Measurements from ENCODE around the gene WASL.

Gene WASL

GRCh38 chr7:123633553-123633952 lies 115.2 kb downstream of the WASL start:
- DNase-seq (ENCODE audit: low read depth in 2 of 2) = no peak

DNA sequence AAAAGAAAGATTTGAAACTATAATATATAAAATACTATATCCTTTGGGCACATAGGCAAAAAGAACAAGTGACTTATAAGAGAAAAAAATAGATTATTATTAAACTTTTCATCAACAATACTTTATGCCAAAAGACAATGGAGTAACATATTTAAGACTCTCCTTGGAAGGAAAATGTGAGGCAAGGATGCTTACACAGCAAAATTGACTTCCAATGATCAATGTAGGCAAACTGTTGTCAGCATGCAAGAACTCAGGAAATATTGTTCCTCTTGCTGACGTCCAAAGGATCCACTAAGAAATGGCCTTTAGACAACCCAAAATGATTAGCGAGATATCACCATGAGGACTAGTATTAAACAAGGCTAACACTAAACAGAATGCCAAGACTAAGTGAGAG lies 116.0 kb downstream of the WASL start:
- no peak for DNase-seq (ENCODE audit: low read depth in 2 of 2)
